GM12864 (cell line): ENCODE results near the gene HPRT1.

Experiments
- DNase-seq: peaks from one replicate; pipeline ENCODE4 v3.0.0-alpha.2; 2011; ENCODE audit warnings: low read depth
- H3K4me3 ChIP-seq: 2 replicates; pipeline ENCODE4 v1.5.1; 2011; ENCODE audit warnings: mild to moderate bottlenecking, low read depth, low read length, control low read depth
- CTCF ChIP-seq: IDR thresholded peaks from 2 replicates; pipeline ENCODE4 v1.5.1; 2011; ENCODE audit warnings: low read depth, mild to moderate bottlenecking, moderate library complexity, low read length, control low read depth, inconsistent platforms; ENCODE audit errors: missing control alignments

Gene HPRT1

GRCh38 chrX:134470013-134470412 is 10.0 kb downstream of the HPRT1 start:
- no peak overlapping the region for H3K4me3 ChIP-seq
- TF ChIP-seq CTCF = no peak
- no peak for DNase-seq

GRCh38 chrX:134472041-134472440 is 12.1 kb downstream of the HPRT1 start:
- no peak overlapping the region for H3K4me3 ChIP-seq
- no peak for DNase-seq
- TF ChIP-seq CTCF = no peak

- H3K4me3 ChIP-seq = no peak overlapping the region
- no peak for TF ChIP-seq CTCF
- DNase-seq = no peak
Measured at GRCh38 chrX:134476284-134476683, 16.3 kb downstream of the HPRT1 start.

GRCh38 chrX:134478374-134478773 is 18.4 kb downstream of the HPRT1 start:
- DNase-seq = no peak
- H3K4me3 ChIP-seq = no peak overlapping the region
- TF ChIP-seq CTCF = no peak

- H3K4me3 ChIP-seq = no peak overlapping the region
- DNase-seq = no peak
- TF ChIP-seq CTCF = no peak
Measured at GRCh38 chrX:134480061-134480460, 20.1 kb downstream of the HPRT1 start.

- DNase-seq = no peak
- no peak overlapping the region for H3K4me3 ChIP-seq
- no peak for TF ChIP-seq CTCF
Measured at GRCh38 chrX:134481339-134481738, 21.4 kb downstream of the HPRT1 start.

- H3K4me3 ChIP-seq = no peak overlapping the region
- no peak for DNase-seq
- no peak for TF ChIP-seq CTCF
Measured at GRCh38 chrX:134482371-134482770, 22.4 kb downstream of the HPRT1 start.
